NCI-H2171 treated with DMSO at 0.1 percent for 48 hours (cell line): ENCODE measurements around the gene SLC16A10.

ENCODE experiments used
- DNase-seq: peaks from one replicate; lab custom pipeline; 2025; lab: John Stamatoyannopoulos, UW

SLC16A10 gene

DNA sequence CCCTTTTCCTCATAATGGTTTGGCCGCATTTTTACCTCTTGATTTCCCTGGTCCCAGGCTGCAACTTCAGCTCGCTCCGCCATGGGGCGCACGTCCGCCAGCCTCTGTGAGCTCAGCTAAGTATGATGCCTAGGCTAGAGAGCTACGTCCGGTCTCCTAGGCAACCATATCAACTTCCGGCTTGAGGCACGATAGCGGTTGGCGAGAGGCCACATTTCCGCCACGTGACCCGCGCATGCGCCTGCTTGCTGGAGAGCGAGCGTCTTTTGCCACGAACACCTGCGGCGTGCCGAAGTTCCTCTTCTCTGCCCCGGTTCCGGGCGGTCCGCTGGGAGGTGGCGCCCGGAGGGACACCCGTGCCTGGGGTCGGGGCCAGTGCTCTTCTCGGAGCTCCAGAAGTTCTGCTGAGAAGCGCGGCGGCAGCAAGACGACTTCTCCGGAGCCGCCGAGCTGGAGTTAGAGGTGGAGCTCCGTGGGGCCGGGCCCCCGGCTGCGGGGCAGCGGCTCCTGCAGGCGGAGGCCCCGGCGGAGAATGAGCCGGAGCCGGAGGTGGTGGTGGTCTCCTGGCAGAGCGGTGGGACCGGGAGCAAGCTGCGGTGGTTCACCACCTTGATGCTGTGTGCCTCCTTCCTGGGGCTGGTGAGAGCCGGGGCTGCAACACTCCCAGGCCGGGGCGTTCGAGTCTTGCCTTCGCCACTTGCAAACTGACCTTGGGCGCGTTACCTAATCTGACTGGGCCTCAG is 172.0 kb downstream of the SLC16A10 start:
- DNase-seq: peak; percentile 99

DNA sequence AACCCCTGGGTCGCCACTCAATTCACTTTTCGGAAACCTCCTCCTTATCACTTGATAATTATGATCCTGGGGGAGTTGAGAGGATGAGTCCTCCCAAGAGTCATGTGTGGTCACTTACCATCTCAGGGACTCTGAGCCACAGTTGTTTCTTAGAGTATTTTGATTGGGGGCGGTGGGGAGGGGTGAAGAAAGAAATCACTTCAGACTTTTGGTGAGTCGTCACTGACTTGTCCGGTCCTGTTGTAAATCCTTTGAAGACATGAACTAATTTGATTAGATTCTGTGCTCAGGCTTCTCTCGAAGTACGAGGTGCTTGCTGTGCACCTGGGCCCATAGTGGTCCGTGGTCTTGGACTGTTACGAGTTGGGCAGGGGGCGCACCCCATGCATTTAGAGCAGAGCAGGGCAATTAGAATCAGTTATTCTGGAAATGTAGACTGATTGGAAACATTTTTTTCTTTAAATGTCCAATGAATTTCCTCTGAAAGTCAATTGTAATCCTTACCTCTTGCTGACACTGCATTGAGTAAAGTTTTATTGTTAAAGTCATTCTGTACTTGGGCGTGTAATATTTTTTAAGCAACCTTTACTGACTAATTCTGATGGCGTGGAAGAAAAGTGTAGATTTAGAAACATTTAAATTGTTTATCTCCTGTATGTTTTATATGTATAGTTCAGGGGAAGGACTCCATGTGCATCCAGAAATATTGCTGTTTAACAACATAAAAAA is 173.4 kb downstream of the SLC16A10 start:
- DNase-seq: no peak

DNA sequence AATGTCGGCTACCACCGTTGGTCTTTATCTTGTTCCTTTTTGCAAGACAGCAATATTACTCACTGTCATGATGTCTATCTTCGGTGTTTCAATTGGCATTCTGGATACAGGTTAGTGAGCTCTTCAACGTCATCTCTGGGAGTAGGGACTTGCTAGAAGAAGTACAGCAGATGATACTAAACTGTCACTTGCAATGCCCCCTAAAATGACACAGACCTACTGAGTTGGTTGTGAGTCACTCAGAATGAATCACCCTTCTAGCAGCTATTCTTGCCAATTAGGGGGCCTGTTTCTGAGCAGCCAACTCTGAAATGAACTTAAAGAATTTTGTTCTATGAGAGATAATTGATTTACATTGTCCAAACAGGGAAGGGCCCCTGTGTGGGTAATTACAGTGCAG is 176.5 kb downstream of the SLC16A10 start:
- no peak for DNase-seq

DNA sequence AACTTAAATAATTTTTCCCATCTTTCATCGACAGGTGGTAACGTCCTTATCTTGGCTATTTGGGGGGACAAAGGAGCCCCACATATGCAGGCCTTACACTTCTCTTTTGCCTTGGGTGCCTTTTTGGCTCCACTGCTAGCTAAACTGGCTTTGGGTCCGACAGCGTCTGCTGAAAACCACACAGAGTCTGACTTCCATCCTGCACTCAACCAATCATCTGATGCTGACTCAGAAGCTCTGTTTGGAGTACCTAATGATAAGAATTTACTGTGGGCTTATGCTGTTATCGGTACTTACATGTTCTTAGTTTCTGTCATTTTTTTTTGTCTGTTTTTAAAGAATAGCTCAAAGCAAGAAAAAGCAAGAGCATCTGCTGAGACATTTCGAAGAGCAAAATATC is 178.5 kb downstream of the SLC16A10 start:
- DNase-seq: no peak

DNA sequence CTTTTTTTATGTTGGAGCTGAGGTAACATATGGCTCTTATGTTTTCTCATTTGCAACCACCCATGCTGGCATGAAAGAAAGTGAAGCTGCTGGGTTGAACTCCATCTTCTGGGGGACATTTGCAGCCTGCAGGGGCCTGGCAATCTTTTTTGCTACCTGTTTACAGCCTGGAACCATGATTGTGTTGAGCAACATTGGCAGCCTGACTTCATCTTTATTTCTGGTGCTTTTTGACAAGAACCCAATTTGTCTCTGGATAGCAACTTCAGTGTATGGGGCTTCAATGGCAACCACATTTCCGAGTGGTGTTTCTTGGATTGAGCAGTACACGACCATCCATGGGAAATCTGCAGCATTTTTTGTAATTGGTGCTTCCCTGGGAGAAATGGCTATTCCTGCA is 179.0 kb downstream of the SLC16A10 start:
- no peak for DNase-seq

DNA sequence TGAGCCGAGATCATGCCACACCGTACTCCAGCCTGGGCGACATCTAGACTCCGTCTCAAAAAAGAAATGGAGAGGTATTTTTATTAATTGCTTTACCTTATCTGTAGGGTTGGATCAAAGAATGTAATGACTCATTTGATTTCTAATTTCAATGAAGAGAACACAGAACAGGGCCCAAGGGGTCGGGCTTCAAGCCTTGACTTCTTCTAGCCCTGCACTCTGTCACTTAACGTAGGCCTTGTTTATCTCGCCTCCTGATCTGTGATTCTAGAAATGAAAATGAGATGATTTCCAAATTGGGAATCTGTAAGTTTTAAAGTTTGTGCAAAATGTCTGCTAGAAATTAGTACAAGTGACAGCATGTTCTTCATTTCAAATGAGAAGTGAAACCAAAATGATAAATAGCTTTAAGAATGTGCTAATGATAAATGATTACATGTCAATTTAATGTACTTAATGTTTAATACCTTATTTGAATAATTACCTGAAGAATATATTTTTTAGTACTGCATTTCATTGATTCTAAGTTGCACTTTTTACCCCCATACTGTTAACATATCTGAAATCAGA is 180.5 kb downstream of the SLC16A10 start:
- no peak for DNase-seq

DNA sequence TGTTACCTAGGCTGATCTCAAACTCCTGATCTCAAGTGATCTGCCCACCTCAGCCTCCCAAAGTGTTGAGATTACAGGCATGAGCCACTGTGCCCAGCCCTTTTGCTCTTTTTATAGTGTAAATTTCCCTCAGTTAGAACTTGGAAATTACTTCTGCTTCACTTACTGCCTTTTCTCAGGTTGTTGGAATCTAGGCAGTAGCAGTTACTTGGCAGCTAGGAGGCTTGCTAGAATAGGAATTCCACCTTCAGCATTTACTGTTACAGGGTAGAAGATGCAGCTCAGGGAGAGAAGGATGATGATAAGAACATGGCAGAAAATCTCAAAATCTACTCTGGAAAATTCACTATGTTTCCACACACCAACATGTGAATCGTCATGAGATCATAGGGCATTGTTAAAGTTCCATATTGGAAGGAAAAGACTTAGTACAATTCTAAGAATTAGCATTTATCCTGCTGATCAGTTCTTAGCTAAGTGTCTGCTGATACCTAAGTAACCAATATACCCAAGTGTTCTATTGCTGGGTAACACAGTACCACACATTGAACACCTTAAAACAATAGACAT is 182.2 kb downstream of the SLC16A10 start:
- peak; percentile 6 for DNase-seq

DNA sequence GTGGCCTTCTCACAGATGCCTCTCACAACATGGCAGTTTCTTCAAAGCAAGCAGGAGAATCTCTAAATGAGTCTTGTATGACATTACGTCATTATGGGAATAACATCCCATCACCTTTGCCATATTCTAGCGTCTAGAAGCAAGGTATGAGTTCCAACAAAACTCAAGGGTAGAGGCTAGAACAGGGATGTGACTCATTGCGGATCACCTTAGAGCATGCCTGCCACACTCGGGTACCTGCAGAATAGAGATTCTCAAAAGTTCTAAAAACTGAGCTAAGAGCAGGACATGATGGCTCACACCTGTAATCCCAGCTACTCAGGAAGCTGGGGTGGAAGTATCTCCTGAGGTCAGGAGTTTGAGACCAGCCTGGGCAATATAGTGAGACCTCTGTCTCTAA is 182.8 kb downstream of the SLC16A10 start:
- DNase-seq: no peak

DNA sequence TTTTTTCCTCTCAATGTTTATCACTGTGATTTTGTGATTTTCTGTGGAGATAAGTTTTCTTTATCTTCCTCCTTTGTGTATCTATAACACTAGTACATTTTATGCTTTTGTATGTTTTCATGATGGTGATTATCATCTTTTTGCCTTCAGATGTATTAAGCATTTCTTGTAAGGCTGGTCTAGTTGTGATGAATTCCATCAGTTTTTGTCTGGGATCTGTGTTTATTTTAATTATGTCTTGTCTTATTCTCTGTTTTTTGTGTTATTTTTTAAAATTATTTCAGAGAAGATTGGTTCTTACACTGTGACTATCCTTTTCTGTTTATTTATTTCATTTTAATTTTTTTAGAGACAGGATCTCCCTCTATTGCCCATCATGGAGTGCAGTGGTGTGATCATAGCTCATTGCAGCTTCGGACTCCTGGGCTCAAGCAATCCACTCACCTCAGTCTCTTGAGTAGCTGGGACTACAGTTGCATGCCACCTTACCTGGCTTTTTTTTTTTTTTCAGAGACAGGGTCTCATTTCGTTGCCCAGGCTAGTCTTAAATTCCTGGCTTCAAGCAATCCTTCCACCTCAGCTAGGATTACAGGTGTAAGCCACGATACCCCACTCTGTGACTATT is 187.4 kb downstream of the SLC16A10 start:
- peak; percentile 9 for DNase-seq

DNA sequence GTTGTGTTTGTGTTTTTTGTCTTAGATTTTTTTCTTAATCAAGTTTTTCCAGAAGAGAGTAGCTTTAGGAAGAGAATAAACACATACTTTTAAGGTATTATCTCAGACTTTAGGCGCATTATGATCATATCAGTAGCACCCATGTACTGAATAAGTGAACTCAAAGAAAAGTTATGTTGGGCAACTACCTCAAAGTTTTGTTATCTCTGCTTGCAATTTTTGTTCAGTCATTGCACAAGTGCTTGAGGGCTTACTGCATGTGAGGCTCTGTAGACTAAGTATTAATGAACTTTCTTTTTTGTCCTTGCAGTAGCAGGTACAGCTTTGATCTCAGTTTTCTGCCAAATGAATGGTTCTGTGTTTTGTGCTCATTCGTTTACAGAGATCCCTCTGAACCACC is 189.0 kb downstream of the SLC16A10 start:
- no peak for DNase-seq

DNA sequence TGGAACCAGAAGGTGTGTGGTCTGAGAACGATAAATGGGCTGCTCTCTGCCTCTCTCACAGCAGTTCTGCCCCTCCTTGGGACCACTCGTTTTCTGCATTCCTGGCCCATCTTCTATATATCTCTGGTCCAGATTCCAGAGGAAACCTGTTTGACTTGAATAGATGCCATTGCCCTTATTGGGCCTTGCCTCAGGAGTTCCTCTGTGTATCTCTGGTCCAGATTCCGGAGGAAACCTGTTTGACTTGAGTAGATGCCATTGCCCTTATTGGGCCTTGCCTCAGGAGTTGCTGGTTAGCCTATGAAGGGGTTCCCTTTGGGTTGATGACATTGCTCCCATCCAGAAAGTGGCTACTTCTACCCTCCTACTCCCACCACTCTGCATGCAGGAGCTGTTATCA is 189.4 kb downstream of the SLC16A10 start:
- DNase-seq: no peak

DNA sequence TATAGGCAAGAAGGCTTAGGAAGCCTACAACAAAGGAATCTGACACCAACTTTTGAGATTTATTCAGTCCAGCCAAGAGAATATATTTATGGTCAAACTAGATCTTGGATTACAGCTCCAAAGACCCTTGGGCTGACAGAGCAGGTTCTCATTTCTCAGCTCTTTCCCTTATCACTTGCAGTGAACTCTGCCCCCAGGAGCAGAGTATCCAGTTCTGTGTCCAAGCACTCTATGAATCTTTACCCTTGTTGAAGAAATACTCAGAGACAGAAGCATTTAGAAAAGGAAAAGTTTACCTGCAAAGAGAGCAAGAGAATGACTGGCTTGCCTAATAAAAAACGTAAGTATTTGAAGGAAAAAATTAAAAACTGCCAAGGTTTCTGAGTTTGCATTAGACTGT is 190.5 kb downstream of the SLC16A10 start:
- no peak for DNase-seq

DNA sequence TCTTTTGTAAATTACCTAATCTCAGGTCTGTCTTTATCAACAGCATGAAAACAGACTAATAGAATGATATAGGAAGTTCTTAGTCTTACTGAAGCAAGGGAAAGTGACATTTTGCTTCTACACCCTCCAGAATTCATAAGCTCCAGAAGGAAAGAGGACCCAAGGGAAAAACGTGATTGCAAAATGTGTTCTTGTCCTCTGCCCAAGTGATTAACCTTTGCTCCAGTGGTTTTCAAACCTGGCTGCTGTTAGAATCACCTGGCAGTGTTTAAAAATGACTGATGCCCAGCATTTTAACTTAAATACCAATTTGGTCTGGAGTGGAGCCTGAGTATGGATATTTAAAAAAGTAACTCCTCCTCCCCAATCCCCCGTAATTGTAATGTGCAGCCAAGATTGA is 191.4 kb downstream of the SLC16A10 start:
- no peak for DNase-seq

DNA sequence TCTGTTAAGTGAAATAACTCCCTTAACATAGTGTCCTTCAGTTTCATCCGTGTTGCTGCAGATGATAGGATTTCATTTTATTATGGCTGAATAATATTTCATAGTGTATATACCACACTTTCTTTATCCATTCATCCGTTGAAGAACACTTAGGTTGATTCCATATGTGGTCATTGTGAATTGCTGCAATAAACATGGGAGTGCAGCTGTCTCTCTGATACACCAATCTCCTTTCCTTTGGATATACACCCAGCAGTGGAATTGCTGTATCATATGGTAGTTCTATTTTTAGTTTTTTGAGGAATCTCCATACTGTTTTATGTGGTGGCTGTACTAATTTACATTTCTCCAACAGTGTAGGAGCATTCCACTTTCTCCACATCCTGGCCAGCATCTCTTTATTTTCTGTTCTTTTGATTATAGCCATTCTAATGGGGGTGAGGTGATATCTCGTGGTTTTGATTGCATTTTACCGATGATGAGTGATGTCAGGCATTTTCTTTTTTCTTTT is 193.2 kb downstream of the SLC16A10 start:
- DNase-seq: no peak
